Ascending aorta (tissue), 2 donors: ENCODE measurements around the gene TPM1. TPM values are rescaled to one million over a fixed set of nuclear protein-coding genes. Genes with fewer than 3 reads are reported as not detected.

ENCODE experiments used
- DNase-seq, 2 donors: peaks; one replicate each; pipeline ENCODE4 v3.0.0-alpha.2; 2019; ENCODE audit warnings: low spot score in 2 of 2
- H3K27ac ChIP-seq, 2 donors: fragments of 200-600 bp; sonication (generic); one replicate each; pipeline ENCODE4 v1.5.1; 2016 to 2017; ENCODE audit warnings: mild to moderate bottlenecking in 1 of 2
- H3K27me3 ChIP-seq: fragments of 200-600 bp; sonication (generic); one replicate; pipeline ENCODE4 v1.5.1; 2017
- H3K36me3 ChIP-seq, 2 donors: fragments of 200-600 bp; sonication (generic); one replicate each; pipeline ENCODE4 v1.5.1; 2016
- H3K4me1 ChIP-seq, 2 donors: fragments of 200-600 bp; sonication (generic); one replicate each; pipeline ENCODE4 v1.5.1; 2016 to 2017; ENCODE audit warnings: mild to moderate bottlenecking in 1 of 2
- H3K4me3 ChIP-seq, 2 donors: fragments of 200-600 bp; sonication (generic); one replicate each; pipeline ENCODE4 v1.5.1; 2016 to 2017; ENCODE audit warnings: mild to moderate bottlenecking in 1 of 2
- H3K9me3 ChIP-seq, 2 donors: fragments of 200-600 bp; sonication (generic); one replicate each; pipeline ENCODE4 v1.5.1; 2016
- intact Hi-C: fragments of 100-400 bp; cut with DNase I; formaldehyde crosslinking; loops from one replicate; pipeline ENCODE4 v1.15.1; 2023
- total RNA-seq: library from RNA; depleted of rRNA; stranded (reverse); fragments of >200 nt; gene quantifications from one replicate; pipeline ENCODE4 v1.1.0, GENCODE V29; 2016
- TF ChIP-seq, protein P1 (sequence below), 3 experiments: fragments of 200-600 bp in 2 of 3; fragments of 450-650 bp in 1 of 3; sonication (generic) in 2 of 3; IDR thresholded peaks; one replicate each; pipeline ENCODE4 v1.5.1; 2016 to 2019; ENCODE audit warnings: antibody characterized with exemption in 3 of 3, mild to moderate bottlenecking in 1 of 3, moderate library complexity in 1 of 3

Gene TPM1
- total RNA-seq, 1 donor from 2014 or later: 813 TPM

- H3K4me1 ChIP-seq: peaks cover 0 to 3% of the 10 kb centered on the region in 2 donors
- H3K9me3 ChIP-seq: no peaks in the 10 kb centered on the region
- peaks cover 94 to 99% of the 10 kb centered on the region in 2 donors for H3K36me3 ChIP-seq
- H3K27ac ChIP-seq: no peak overlapping the region
- TF ChIP-seq, protein P1, sequence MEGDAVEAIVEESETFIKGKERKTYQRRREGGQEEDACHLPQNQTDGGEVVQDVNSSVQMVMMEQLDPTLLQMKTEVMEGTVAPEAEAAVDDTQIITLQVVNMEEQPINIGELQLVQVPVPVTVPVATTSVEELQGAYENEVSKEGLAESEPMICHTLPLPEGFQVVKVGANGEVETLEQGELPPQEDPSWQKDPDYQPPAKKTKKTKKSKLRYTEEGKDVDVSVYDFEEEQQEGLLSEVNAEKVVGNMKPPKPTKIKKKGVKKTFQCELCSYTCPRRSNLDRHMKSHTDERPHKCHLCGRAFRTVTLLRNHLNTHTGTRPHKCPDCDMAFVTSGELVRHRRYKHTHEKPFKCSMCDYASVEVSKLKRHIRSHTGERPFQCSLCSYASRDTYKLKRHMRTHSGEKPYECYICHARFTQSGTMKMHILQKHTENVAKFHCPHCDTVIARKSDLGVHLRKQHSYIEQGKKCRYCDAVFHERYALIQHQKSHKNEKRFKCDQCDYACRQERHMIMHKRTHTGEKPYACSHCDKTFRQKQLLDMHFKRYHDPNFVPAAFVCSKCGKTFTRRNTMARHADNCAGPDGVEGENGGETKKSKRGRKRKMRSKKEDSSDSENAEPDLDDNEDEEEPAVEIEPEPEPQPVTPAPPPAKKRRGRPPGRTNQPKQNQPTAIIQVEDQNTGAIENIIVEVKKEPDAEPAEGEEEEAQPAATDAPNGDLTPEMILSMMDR (IDR thresholded peaks at IDR 0.05): no peak
- DNase-seq: no peak
- H3K27me3 ChIP-seq: no peaks in the 10 kb centered on the region
- intact Hi-C loops: no loop called here
- H3K4me3 ChIP-seq: no peak overlapping the region
Observed at GRCh38 chr15:63063164-63063756, 20.7 kb downstream of the TPM1 start.

DNA sequence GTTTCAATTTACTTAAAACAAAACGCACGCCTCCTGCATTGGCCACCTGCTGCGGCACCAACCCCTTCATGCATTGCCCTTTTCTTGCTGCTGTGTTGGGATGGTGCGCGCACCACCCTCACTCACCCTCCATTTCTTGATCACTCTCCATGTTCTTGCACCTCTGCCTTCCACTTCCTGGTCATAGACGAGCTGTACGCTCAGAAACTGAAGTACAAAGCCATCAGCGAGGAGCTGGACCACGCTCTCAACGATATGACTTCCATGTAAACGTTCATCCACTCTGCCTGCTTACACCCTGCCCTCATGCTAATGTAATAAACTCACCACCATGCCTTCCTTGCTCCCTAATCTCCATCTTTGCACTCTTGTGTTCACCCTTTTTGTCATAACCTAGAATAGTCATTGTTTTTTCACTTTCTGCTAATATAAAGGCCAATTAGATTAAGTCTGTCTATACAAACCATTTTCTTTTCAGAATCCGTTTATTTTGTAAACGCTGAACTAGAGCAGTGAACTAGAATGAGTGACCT lies 21.4 kb downstream of the TPM1 start:
- intact Hi-C loops: no loop called here
- TF ChIP-seq, protein P1 (IDR thresholded peaks at IDR 0.05): no peak
- Histone ChIP-seq H3K27ac (no peak overlapping the region), H3K36me3 (peaks cover 94 to 99% of the 10 kb centered on the region in 2 donors), H3K9me3 (no peaks in the 10 kb centered on the region), H3K4me3 (no peak overlapping the region), H3K27me3 (no peaks in the 10 kb centered on the region), H3K4me1 (no peaks in the 10 kb centered on the region)
- DNase-seq: no peak

DNA sequence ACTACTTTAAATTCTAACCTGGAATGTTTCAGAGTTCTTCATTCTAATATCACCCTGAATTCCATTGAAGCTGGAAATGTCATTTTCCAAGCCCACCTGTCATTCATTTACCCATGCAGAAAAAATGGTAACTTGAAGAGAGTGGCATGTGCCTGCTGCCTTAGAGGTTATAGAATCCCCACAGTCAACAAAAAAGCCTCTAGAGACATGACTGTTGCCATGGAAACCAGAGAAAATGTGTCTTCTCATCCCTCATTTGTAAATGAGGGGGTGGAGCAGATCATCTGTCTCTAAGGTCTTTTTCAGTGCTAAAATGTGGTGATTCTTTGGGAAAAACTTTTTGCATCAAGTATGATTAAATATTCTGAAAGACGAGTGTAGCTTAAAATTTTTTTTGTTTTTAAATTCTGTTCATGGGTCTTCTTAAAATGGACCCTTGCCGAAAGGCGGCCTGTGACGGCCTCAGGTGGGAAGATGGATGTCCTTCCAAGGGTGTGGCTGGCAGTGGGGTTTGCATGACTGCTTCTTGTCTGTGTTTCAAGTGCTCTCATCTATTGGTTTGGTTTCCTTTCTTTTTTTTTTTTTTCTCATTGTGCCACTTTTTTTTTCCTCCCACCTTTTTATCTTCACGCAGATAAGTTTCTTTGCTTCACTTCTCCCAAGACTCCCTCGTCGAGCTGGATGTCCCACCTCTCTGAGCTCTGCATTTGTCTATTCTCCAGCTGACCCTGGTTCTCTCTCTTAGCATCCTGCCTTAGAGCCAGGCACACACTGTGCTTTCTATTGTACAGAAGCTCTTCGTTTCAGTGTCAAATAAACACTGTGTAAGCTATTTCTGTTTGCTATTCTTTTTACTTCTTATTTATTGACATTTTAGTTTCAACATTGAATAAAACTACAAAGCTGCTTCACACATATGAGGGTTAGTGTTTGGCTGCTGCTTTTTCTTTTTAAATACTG lies 23.0 kb downstream of the TPM1 start:
- Histone ChIP-seq H3K27ac (no peak overlapping the region), H3K9me3 (no peaks in the 10 kb centered on the region), H3K4me3 (no peak overlapping the region), H3K4me1 (no peaks in the 10 kb centered on the region), H3K36me3 (peaks cover 91 to 99% of the 10 kb centered on the region in 2 donors), H3K27me3 (no peaks in the 10 kb centered on the region)
- intact Hi-C loops: no loop called here
- DNase-seq: no peak
- TF ChIP-seq, protein P1 (IDR thresholded peaks at IDR 0.05): no peak

- no peaks in the 10 kb centered on the region for H3K9me3 ChIP-seq
- TF ChIP-seq, protein P1 (IDR thresholded peaks at IDR 0.05): no peak
- H3K4me1 ChIP-seq: no peaks in the 10 kb centered on the region
- peaks cover 90 to 98% of the 10 kb centered on the region in 2 donors for H3K36me3 ChIP-seq
- H3K27me3 ChIP-seq: no peaks in the 10 kb centered on the region
- H3K4me3 ChIP-seq: no peak overlapping the region
- DNase-seq: no peak
- peak overlapping the region in 1 of 2 donors; percentile 38 for H3K27ac ChIP-seq
- intact Hi-C loops: no loop called here
Observed at GRCh38 chr15:63066272-63066671, 23.7 kb downstream of the TPM1 start.

DNA sequence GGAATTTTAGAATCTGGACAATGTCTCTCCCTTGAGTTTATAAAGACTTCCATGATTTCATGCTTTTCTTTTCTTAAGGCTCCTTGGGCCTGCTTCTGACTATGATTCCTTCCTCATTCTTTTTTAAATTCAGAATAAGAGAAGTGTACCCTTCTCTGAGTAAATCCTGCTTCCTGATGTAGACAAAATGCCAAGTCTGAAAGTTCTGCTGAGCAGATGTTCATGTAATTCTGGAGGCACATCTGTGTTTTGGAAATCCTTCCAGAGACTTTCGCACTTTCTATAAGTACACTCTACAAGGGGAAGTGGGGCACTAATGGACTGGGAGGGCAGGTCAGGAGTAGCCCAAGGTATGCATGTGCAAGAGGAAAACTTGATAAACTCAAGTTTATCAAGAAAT lies 24.8 kb downstream of the TPM1 start:
- Histone ChIP-seq H3K27me3 (no peaks in the 10 kb centered on the region), H3K27ac (peak overlapping the region in 1 of 2 donors; percentile 23), H3K4me1 (no peaks in the 10 kb centered on the region), H3K9me3 (no peaks in the 10 kb centered on the region), H3K36me3 (peaks cover 84 to 95% of the 10 kb centered on the region in 2 donors), H3K4me3 (no peak overlapping the region)
- no peak for DNase-seq
- intact Hi-C loops: no loop called here
- TF ChIP-seq, protein P1 (IDR thresholded peaks at IDR 0.05): no peak
